Measurements from ENCODE around the gene PFDN1.

Gene PFDN1

GRCh38 chr5:140342896-140343295, 40.0 kb upstream of the PFDN1 start:
- no peaks in the 10 kb centered on the region for H3K27me3 ChIP-seq (ENCODE audit: control insufficient read depth, insufficient read depth, low read length)
- H3K27ac ChIP-seq: no peak overlapping the region
- no peak for TF ChIP-seq CTCF (IDR thresholded peaks at IDR 0.05)

GRCh38 chr5:140342287-140342686, 39.4 kb upstream of the PFDN1 start:
- Histone ChIP-seq H3K4me1 (peaks cover 5% of the 10 kb centered on the region), H2AFZ (no peak overlapping the region), H3K9ac (no peak overlapping the region), H3K36me3 (ENCODE audit: control insufficient read depth, insufficient read depth, low read length) (no peaks in the 10 kb centered on the region), H3K27ac (peak overlapping the region; percentile 46), H3K79me2 (no peaks in the 10 kb centered on the region), H3K9me3 (ENCODE audit: control insufficient read depth, low read length) (no peaks in the 10 kb centered on the region), H3K4me2 (ENCODE audit: low read length) (no peak overlapping the region), H3K27me3 (ENCODE audit: control insufficient read depth, insufficient read depth, low read length) (no peaks in the 10 kb centered on the region), H3K4me3 (ENCODE audit: low read depth, low read length) (no peak overlapping the region)
- TF ChIP-seq CTCF (IDR thresholded peaks at IDR 0.05): no peak

More at GRCh38 chr5:140342896-140343295, 40.0 kb upstream of the PFDN1 start:
- H3K79me2 ChIP-seq: no peaks in the 10 kb centered on the region
- H3K4me2 ChIP-seq (ENCODE audit: low read length): no peak overlapping the region
- H3K36me3 ChIP-seq (ENCODE audit: control insufficient read depth, insufficient read depth, low read length): no peaks in the 10 kb centered on the region
- no peaks in the 10 kb centered on the region for H3K9me3 ChIP-seq (ENCODE audit: control insufficient read depth, low read length)
- no peak overlapping the region for H3K9ac ChIP-seq
- peaks cover 11% of the 10 kb centered on the region for H3K4me1 ChIP-seq
- no peak overlapping the region for H2AFZ ChIP-seq
- H3K4me3 ChIP-seq (ENCODE audit: low read depth, low read length): no peak overlapping the region

GRCh38 chr5:140341591-140341990, 38.7 kb upstream of the PFDN1 start:
- no peaks in the 10 kb centered on the region for H3K9me3 ChIP-seq (ENCODE audit: control insufficient read depth, low read length)
- no peaks in the 10 kb centered on the region for H3K79me2 ChIP-seq
- no peaks in the 10 kb centered on the region for H3K27me3 ChIP-seq (ENCODE audit: control insufficient read depth, insufficient read depth, low read length)
- H2AFZ ChIP-seq: no peak overlapping the region
- H3K36me3 ChIP-seq (ENCODE audit: control insufficient read depth, insufficient read depth, low read length): no peaks in the 10 kb centered on the region
- peak overlapping the region; percentile 46 for H3K27ac ChIP-seq
- peak overlapping the region; percentile 25 for H3K4me2 ChIP-seq (ENCODE audit: low read length)
- no peak overlapping the region for H3K9ac ChIP-seq
- H3K4me1 ChIP-seq: no peaks in the 10 kb centered on the region
- no peak for TF ChIP-seq CTCF (IDR thresholded peaks at IDR 0.05)
- H3K4me3 ChIP-seq (ENCODE audit: low read depth, low read length): no peak overlapping the region

GRCh38 chr5:140340605-140341121, 37.8 kb upstream of the PFDN1 start:
- H3K4me2 ChIP-seq (ENCODE audit: low read length): no peak overlapping the region
- no peaks in the 10 kb centered on the region for H3K9me3 ChIP-seq (ENCODE audit: control insufficient read depth, low read length)
- H3K79me2 ChIP-seq: no peaks in the 10 kb centered on the region
- H3K36me3 ChIP-seq (ENCODE audit: control insufficient read depth, insufficient read depth, low read length): no peaks in the 10 kb centered on the region
- H3K4me1 ChIP-seq: no peaks in the 10 kb centered on the region
- H2AFZ ChIP-seq: no peak overlapping the region
- H3K9ac ChIP-seq: no peak overlapping the region
- TF ChIP-seq CTCF (IDR thresholded peaks at IDR 0.05): no peak
- no peak overlapping the region for H3K27ac ChIP-seq
- H3K27me3 ChIP-seq (ENCODE audit: control insufficient read depth, insufficient read depth, low read length): no peaks in the 10 kb centered on the region
- no peak overlapping the region for H3K4me3 ChIP-seq (ENCODE audit: low read depth, low read length)

GRCh38 chr5:140339636-140340035, 36.7 kb upstream of the PFDN1 start:
- H3K4me1 ChIP-seq: no peaks in the 10 kb centered on the region

More at GRCh38 chr5:140339636-140340035, 36.7 kb upstream of the PFDN1 start:
- Histone ChIP-seq H3K9ac (no peak overlapping the region), H3K4me3 (ENCODE audit: low read depth, low read length) (no peak overlapping the region), H3K9me3 (ENCODE audit: control insufficient read depth, low read length) (no peaks in the 10 kb centered on the region), H3K4me2 (ENCODE audit: low read length) (no peak overlapping the region), H2AFZ (no peak overlapping the region), H3K36me3 (ENCODE audit: control insufficient read depth, insufficient read depth, low read length) (no peaks in the 10 kb centered on the region), H3K79me2 (no peaks in the 10 kb centered on the region), H3K27ac (no peak overlapping the region), H3K27me3 (ENCODE audit: control insufficient read depth, insufficient read depth, low read length) (no peaks in the 10 kb centered on the region)
- no peak for TF ChIP-seq CTCF (IDR thresholded peaks at IDR 0.05)

Measured in parathyroid adenoma (tissue), 2 donors.